K562 (cell line): Measurements from ENCODE around the gene VAC14.

ENCODE experiments used
- BMI1 ChIP-seq: fragments of 150-350 bp; IDR thresholded peaks from 2 replicates; pipeline ENCODE4 v1.6.1; 2014; ENCODE audit warnings: low read length
- SP1 ChIP-seq: sonication (generic); formaldehyde crosslinking; IDR thresholded peaks from 2 replicates; pipeline ENCODE4 v1.8.1; 2022; ENCODE audit warnings: mild to moderate bottlenecking, missing genetic modification reagents
- SRSF7 ChIP-seq: fragments of 200-400 bp; formaldehyde crosslinking; optimal IDR thresholded peaks from 2 replicates; pipeline ENCODE3; 2017; ENCODE audit warnings: mild to moderate bottlenecking, low read depth, low read length

DNA sequence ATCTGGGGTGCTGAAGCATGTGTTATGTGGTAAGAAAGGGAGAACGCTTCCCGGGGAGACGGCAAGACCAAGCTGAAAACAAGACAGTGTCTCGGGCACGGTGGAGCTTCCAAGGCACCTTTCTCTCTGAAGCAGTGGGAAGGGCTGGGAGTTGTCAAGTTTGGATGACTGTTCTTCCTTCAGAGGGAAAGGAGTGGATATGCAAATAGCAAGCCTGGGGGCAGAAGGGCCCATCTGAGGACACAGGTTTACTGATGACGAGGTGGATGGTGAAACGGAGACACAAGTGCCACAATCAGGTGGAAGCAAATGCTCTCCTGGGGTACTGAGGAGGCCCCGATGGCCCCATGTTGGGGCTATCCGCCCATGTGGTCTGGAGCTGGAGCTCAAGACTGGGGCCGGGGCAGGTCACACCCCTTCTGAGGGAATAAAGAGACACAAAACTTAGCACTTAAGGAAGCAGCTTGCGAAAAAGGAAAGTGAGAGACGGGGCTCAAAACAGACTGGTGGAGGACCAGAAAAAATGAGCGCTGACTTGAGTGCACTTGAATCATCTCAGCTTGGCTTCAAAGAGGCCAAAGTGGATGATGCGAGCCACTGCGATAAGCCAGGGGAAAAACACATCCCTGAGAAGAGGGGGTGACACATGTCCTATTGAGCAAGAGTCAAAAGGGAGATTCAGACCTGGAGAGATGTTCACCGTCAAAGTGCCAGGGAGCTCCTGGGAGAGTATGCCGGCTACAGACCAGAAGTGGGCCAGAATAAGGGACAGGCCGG lies 80.3 kb downstream of the VAC14 start:
- TF ChIP-seq SP1 (CRISPR knock-in tag) = no peak
- no peak for TF ChIP-seq SRSF7
- TF ChIP-seq BMI1 = no peak
